Gastrocnemius medialis (tissue), 4 donors: ENCODE data around the gene EFCAB5.

Experiments
- CTCF ChIP-seq, 5 experiments: fragments of 450-650 bp in 3 of 5; fragments of 200-600 bp in 2 of 5; sonication (generic) in 2 of 5; IDR thresholded peaks in 4 of 5; conservative IDR thresholded peaks in 1 of 5; 1 replicate in 4 of 5; 2 replicates in 1 of 5; pipeline ENCODE4 v1.5.1; 2016 to 2019; ENCODE audit warnings: antibody characterized with exemption in 5 of 5, mild to moderate bottlenecking in 3 of 5, moderate library complexity in 3 of 5
- POLR2A ChIP-seq, 2 donors: fragments of 450-650 bp; IDR thresholded peaks; one replicate each; pipeline ENCODE4 v1.6.1; 2017; ENCODE audit warnings: antibody characterized with exemption in 2 of 2, mild to moderate bottlenecking in 2 of 2, moderate library complexity in 2 of 2

GRCh38 chr17:30002088-30002487 lies 60.7 kb downstream of the EFCAB5 start:
- TF ChIP-seq CTCF (IDR thresholded peaks at IDR 0.05 in 4 of 5, conservative IDR thresholded peaks at IDR 0.05 in 1 of 5) (no peak), POLR2A (IDR thresholded peaks at IDR 0.05) (no peak)
